SU-DHL-6 (cell line): ENCODE data around the gene KNDC1.

Experiments
- H2AFZ ChIP-seq: fragments of 200-600 bp; sonication (generic); 2 replicates; pipeline ENCODE4 v1.6.1; 2014; ENCODE audit warnings: low read depth, mild to moderate bottlenecking, moderate library complexity, mixed read lengths, antibody characterized with exemption, low read length; ENCODE audit not compliant: severe bottlenecking
- H3F3A ChIP-seq: fragments of 200-600 bp; shearing (Covaris generic); 2 replicates; pipeline ENCODE4 v1.6.0; 2016; ENCODE audit warnings: antibody characterized with exemption, mild to moderate bottlenecking; ENCODE audit not compliant: insufficient read depth
- H3K27ac ChIP-seq: fragments of 200-600 bp; sonication (generic); 2 replicates; pipeline ENCODE4 v1.5.1; 2016; ENCODE audit warnings: low read depth, mild to moderate bottlenecking, low read length, moderate library complexity, mixed read lengths
- H3K27me3 ChIP-seq: fragments of 200-600 bp; sonication (generic), shearing (Covaris generic); 2 replicates; pipeline ENCODE4 v1.6.0; 2014; ENCODE audit warnings: mild to moderate bottlenecking, low read length
- H3K36me3 ChIP-seq: fragments of 200-600 bp; sonication (generic); 2 replicates; pipeline ENCODE4 v1.6.1; 2014; ENCODE audit warnings: mild to moderate bottlenecking, low read length, mixed read lengths
- H3K4me2 ChIP-seq: fragments of 300-600, 200-600 bp; shearing (Covaris generic), sonication (generic); 2 replicates; pipeline ENCODE4 v1.6.0; 2014; ENCODE audit warnings: low read length, low read depth, mild to moderate bottlenecking; ENCODE audit not compliant: poor library complexity, severe bottlenecking
- H3K4me3 ChIP-seq: fragments of 200-600 bp; sonication (generic); 2 replicates; pipeline ENCODE4 v1.5.1; 2014; ENCODE audit warnings: antibody characterized with exemption, low read length, mild to moderate bottlenecking, mixed read lengths; ENCODE audit not compliant: insufficient read depth, poor library complexity, severe bottlenecking
- H3K79me2 ChIP-seq: fragments of 200-600 bp; sonication (generic); 2 replicates; pipeline ENCODE4 v1.6.1; 2014; ENCODE audit warnings: mild to moderate bottlenecking, low read length, moderate library complexity; ENCODE audit not compliant: insufficient read depth
- H3K9ac ChIP-seq: fragments of 200-600 bp; sonication (generic); 2 replicates; pipeline ENCODE4 v1.7.0; 2014; ENCODE audit warnings: mild to moderate bottlenecking, low read length
- H3K9me2 ChIP-seq: fragments of 200-600 bp; sonication (generic); replicated peaks from 2 replicates; pipeline ENCODE4 v1.6.1; 2014; ENCODE audit warnings: low read length; ENCODE audit not compliant: insufficient read depth
- H3K9me3 ChIP-seq: fragments of 200-600 bp; sonication (generic); 2 replicates; pipeline ENCODE4 v1.6.1; 2014; ENCODE audit warnings: low read length, mixed read lengths; ENCODE audit not compliant: insufficient read depth
- H4K20me1 ChIP-seq: fragments of 200-600 bp; sonication (generic); 2 replicates; pipeline ENCODE4 v1.6.1; 2014; ENCODE audit warnings: low read depth, mild to moderate bottlenecking, antibody characterized with exemption, low read length, moderate library complexity, mixed read lengths
- EZH2phosphoT487 ChIP-seq: fragments of 200-600 bp; sonication (generic), shearing (Covaris generic); conservative IDR thresholded peaks from 2 replicates; pipeline ENCODE4 v1.6.1; 2018; ENCODE audit warnings: mild to moderate bottlenecking, antibody characterized with exemption, low read length, moderate library complexity, mixed read lengths
- TF ChIP-seq, protein P1 (sequence below): fragments of 200-600 bp; sonication (generic); IDR thresholded peaks from one replicate; pipeline ENCODE4 v1.5.1; 2017; ENCODE audit warnings: antibody characterized with exemption, mild to moderate bottlenecking, low read length, moderate library complexity; ENCODE audit not compliant: insufficient read depth, poor library complexity, severe bottlenecking

The KNDC1 gene

DNA sequence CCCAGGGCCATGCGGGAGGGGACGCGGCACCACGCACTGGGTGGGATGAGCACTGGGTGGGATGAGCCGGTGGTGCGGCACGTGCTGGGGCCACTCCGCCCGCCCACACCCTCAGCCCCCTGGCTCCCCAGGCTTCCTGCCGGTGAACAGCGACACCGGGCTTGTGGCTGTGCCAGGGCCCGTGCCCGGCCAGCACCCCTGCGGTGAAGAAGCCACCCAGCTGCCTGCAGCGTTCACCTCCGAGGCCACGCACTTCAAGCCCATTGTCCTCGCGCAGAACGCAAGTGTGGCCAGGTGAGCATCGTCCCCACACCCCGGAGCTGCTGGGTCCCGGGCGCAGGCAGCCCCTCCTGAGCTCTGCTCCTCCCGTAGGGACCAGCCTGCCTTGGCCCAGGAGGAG is 38.2 kb downstream of the KNDC1 start:
- TF ChIP-seq EZH2phosphoT487, result no peak
- TF ChIP-seq, protein P1, sequence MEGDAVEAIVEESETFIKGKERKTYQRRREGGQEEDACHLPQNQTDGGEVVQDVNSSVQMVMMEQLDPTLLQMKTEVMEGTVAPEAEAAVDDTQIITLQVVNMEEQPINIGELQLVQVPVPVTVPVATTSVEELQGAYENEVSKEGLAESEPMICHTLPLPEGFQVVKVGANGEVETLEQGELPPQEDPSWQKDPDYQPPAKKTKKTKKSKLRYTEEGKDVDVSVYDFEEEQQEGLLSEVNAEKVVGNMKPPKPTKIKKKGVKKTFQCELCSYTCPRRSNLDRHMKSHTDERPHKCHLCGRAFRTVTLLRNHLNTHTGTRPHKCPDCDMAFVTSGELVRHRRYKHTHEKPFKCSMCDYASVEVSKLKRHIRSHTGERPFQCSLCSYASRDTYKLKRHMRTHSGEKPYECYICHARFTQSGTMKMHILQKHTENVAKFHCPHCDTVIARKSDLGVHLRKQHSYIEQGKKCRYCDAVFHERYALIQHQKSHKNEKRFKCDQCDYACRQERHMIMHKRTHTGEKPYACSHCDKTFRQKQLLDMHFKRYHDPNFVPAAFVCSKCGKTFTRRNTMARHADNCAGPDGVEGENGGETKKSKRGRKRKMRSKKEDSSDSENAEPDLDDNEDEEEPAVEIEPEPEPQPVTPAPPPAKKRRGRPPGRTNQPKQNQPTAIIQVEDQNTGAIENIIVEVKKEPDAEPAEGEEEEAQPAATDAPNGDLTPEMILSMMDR, result no peak
- H3K9me2 ChIP-seq, result no peaks in the 10 kb centered on the region
- H3F3A ChIP-seq, result no peaks in the 10 kb centered on the region
- no peak overlapping the region for H3K9ac ChIP-seq
- H2AFZ ChIP-seq, result no peak overlapping the region
- H3K27ac ChIP-seq, result no peak overlapping the region
- no peaks in the 10 kb centered on the region for H3K79me2 ChIP-seq
- H3K27me3 ChIP-seq, result no peaks in the 10 kb centered on the region
- no peak overlapping the region for H3K4me3 ChIP-seq
- H3K9me3 ChIP-seq, result no peaks in the 10 kb centered on the region
- no peak overlapping the region for H3K4me2 ChIP-seq
- H3K36me3 ChIP-seq, result no peaks in the 10 kb centered on the region
- no peaks in the 10 kb centered on the region for H4K20me1 ChIP-seq

DNA sequence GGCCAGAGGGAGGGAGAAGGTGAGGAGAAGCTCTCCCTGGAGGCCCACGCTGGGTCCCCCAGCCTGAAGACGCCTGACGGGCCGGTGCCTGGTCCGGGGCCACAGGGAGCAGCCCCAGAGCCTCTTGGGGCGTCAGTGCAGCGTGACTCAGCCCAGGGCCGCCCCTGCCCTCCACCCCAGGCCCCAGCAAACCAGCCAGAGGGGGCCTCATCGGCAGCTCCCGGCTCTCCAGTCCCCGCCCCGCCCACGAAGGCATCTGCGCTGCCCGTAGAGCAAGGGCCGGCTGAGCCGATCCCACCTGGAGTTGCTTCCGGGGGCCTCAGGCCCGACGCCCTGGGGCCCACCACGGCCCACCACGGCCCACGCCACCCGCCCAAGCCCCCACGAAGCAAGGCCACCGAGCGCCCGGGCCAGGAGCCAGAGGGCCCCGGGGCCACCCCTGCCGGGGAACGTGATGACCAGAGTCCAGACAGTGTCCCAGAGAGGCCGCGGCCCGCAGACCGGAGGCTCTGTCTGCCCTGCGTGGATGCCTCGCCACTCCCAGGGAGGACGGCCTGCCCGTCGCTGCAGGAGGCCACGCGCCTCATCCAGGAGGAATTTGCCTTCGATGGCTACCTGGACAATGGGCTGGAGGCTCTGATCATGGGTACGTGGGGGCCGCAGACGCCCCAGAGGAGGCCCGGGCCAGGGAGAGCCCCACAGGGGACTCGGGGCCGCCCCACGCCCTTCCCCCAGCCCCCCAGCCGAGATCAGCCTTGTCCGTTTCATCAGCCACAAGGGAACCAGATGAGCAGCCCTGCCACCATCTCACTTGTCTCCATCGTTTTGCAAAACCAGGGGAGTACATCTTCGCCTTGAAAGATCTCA is 38.8 kb downstream of the KNDC1 start:
- Histone ChIP-seq H3K9me3 (no peaks in the 10 kb centered on the region), H4K20me1 (no peaks in the 10 kb centered on the region), H3K27me3 (no peaks in the 10 kb centered on the region), H3K36me3 (no peaks in the 10 kb centered on the region), H3K27ac (no peak overlapping the region), H3F3A (no peaks in the 10 kb centered on the region), H2AFZ (no peak overlapping the region), H3K9ac (no peak overlapping the region), H3K4me2 (no peak overlapping the region), H3K79me2 (no peaks in the 10 kb centered on the region), H3K4me3 (no peak overlapping the region), H3K9me2 (no peaks in the 10 kb centered on the region)
- no peak for TF ChIP-seq EZH2phosphoT487

DNA sequence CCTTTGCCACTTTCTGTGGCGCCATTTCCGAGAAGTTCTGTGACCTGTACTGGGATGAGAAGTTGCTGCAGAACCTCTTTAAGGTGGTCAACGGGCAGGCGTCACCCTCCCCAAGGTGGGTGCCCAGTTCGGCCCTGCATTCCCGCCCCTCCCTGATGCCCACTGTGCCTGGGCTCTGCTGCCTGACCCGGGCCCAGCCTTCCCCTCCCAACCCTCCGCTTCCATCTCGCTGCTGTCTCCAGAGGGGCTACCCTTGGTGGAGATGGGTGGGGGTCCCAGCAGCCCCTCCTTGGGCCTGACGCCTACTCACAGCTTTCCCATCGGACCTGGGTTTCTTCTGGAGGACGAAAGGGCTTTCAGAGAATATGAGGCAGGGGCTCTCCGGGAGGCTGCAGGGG is 39.5 kb downstream of the KNDC1 start:
- Histone ChIP-seq H3K4me3 (no peak overlapping the region), H4K20me1 (no peaks in the 10 kb centered on the region), H3K9me3 (no peaks in the 10 kb centered on the region), H3K79me2 (no peaks in the 10 kb centered on the region), H3F3A (no peaks in the 10 kb centered on the region), H3K36me3 (no peaks in the 10 kb centered on the region), H3K9ac (no peak overlapping the region), H2AFZ (no peak overlapping the region), H3K9me2 (no peaks in the 10 kb centered on the region), H3K27me3 (no peaks in the 10 kb centered on the region), H3K27ac (no peak overlapping the region), H3K4me2 (no peak overlapping the region)
- no peak for TF ChIP-seq EZH2phosphoT487
- TF ChIP-seq, protein P1, result no peak

DNA sequence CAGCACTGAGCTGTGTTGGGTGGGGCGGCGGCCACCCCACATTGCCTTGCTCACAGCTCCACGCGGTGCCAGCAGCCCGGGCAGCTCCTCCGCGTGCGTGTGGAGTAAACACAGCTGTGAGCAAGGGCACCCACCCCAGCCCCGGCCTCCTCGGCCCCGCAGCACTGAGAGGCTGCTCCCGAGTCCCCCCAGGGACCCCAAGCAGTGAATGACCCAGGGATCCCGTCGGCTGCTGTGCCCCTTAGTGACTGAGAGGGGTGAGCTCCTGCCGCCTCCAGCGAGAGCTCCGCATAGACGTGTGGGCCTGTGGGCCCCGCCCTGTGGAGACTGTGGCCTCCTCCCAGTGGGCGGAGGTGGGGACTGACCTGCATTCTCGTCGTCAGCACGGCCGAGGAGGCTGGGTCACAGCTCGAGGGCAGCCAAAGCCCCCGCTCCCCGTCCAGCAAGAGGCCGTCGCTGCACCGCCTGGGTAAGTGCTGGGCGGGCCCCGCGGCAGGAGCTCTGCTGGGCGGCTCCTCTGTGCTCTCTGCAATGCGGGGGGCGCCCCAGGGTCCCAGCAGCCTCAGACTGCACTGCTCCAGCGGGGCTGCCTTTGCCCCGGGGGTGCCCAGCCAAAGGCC is 40.1 kb downstream of the KNDC1 start:
- Histone ChIP-seq H3K27ac (no peak overlapping the region), H3K36me3 (no peaks in the 10 kb centered on the region), H2AFZ (no peak overlapping the region), H3K4me2 (no peak overlapping the region), H3F3A (no peaks in the 10 kb centered on the region), H3K27me3 (no peaks in the 10 kb centered on the region), H3K4me3 (no peak overlapping the region), H3K9me3 (no peaks in the 10 kb centered on the region), H3K9me2 (no peaks in the 10 kb centered on the region), H4K20me1 (no peaks in the 10 kb centered on the region), H3K9ac (no peak overlapping the region), H3K79me2 (no peaks in the 10 kb centered on the region)
- TF ChIP-seq, protein P1, result no peak
- TF ChIP-seq EZH2phosphoT487, result no peak
